GM12878 (cell line): ENCODE results near the gene PITPNC1. TPM values are rescaled to one million over a fixed set of nuclear protein-coding genes. Genes with fewer than 3 reads are reported as not detected.

ENCODE experiments used
- ATAC-seq: fragments of 200-7000 bp; cut with Tn5 transposase; 3 replicates; pipeline ENCODE4 v1.9.1; 2020; ENCODE audit warnings: mild to moderate bottlenecking, moderate library complexity
- BruUV-seq: library from RNA; stranded (reverse); fragments of 400-500 nt; replicated peaks from 2 replicates; lab custom pipeline; 2021; lab: Mats Ljungman, UMichigan
- CTCF ChIA-PET: fragments of 300-600 bp; sonication (Branson Sonifier 250); formaldehyde crosslinking; extraction: SDS; loops from one replicate; lab custom pipeline; 2021; ENCODE audit warnings: inconsistent platforms; lab: Yijun Ruan, JAX
- POLR2A ChIA-PET: fragments of 350-600 bp; formaldehyde crosslinking; extraction: SDS; loops from one replicate; lab custom pipeline; 2021; ENCODE audit warnings: inconsistent platforms; lab: Charles Lee
- RAD21 ChIA-PET: fragments of 300-600 bp; sonication (Branson Sonifier 250); formaldehyde crosslinking; loops from one replicate; lab custom pipeline; 2023; ENCODE audit warnings: antibody characterized with exemption; ENCODE audit not compliant: unreplicated experiment; lab: Charles Lee
- SMC1A ChIA-PET: fragments of 300-600 bp; sonication (Branson Sonifier 250); formaldehyde crosslinking; loops from one replicate; lab custom pipeline; 2023; ENCODE audit not compliant: unreplicated experiment, uncharacterized antibody; lab: Charles Lee
- DNase-seq: peaks from one replicate; pipeline ENCODE4 v3.0.0-alpha.2; 2011; ENCODE audit warnings: low read depth, low spot score
- FAIRE-seq: peaks from 3 replicates; lab custom pipeline; 2011; peaks lifted over from hg19 to GRCh38; lab: Jason Lieb, UNC
- H2AFZ ChIP-seq: 2 replicates; pipeline ENCODE4 v1.6.0; 2011; ENCODE audit warnings: low read depth, low read length, control low read depth; ENCODE audit not compliant: control insufficient read depth
- H3K27ac ChIP-seq: 2 replicates; pipeline ENCODE4 v1.5.1; 2011; ENCODE audit warnings: control low read depth; ENCODE audit not compliant: control insufficient read depth, insufficient read depth
- H3K27me3 ChIP-seq, 2 experiments: replicated peaks in 1 of 2; 2 replicates each; pipeline versions ENCODE4 v1.6.0 to v1.6.1; 2011; ENCODE audit warnings: low read length in 1 of 2; ENCODE audit not compliant: control insufficient read depth in 2 of 2, insufficient read depth in 2 of 2
- H3K36me3 ChIP-seq, 2 experiments: 2 replicates each; pipeline ENCODE4 v1.5.1; 2011; ENCODE audit warnings: low read length in 1 of 2; ENCODE audit not compliant: control insufficient read depth in 2 of 2, insufficient read depth in 2 of 2
- H3K4me1 ChIP-seq: 2 replicates; pipeline ENCODE4 v1.6.1; 2011; ENCODE audit warnings: mild to moderate bottlenecking, low read length, moderate library complexity, mixed read lengths; ENCODE audit not compliant: control insufficient read depth, insufficient read depth
- H3K4me2 ChIP-seq: 2 replicates; pipeline ENCODE4 v1.6.0; 2011; ENCODE audit warnings: control low read depth; ENCODE audit not compliant: control insufficient read depth, insufficient read depth
- H3K4me3 ChIP-seq: fragments of 200-600 bp; sonication (generic); 2 replicates; pipeline ENCODE4 v1.5.1; 2016
- H3K79me2 ChIP-seq: 2 replicates; pipeline ENCODE4 v1.6.0; 2011; ENCODE audit warnings: low read length; ENCODE audit not compliant: control insufficient read depth, insufficient read depth
- H3K9ac ChIP-seq: 2 replicates; pipeline ENCODE4 v1.8.0; 2011; ENCODE audit warnings: low read length, control low read depth, mixed read lengths; ENCODE audit not compliant: control insufficient read depth, insufficient read depth
- H3K9me3 ChIP-seq: replicated peaks from 3 replicates; pipeline ENCODE4 v1.5.1; 2011; ENCODE audit warnings: mild to moderate bottlenecking, low read length; ENCODE audit not compliant: control insufficient read depth, insufficient read depth
- H4K20me1 ChIP-seq: 2 replicates; pipeline ENCODE4 v1.6.0; 2011; ENCODE audit not compliant: control insufficient read depth, insufficient read depth
- ASH2L ChIP-seq: fragments of 300-600, 200-600 bp; sonication (generic); IDR thresholded peaks from 2 replicates; pipeline ENCODE4 v1.6.1; 2017; ENCODE audit warnings: low read depth, mild to moderate bottlenecking, borderline replicate concordance
- BCLAF1 ChIP-seq: fragments of 450-650 bp; IDR thresholded peaks from 2 replicates; pipeline ENCODE4 v1.6.1; 2017; ENCODE audit warnings: antibody characterized with exemption, mild to moderate bottlenecking, moderate library complexity
- CHD1 ChIP-seq: IDR thresholded peaks from 2 replicates; pipeline ENCODE4 v1.6.1; 2012; ENCODE audit warnings: low read depth, low read length, improper control_type of control experiment
- CHD2 ChIP-seq: IDR thresholded peaks from 2 replicates; pipeline ENCODE4 v1.6.1; 2011; ENCODE audit warnings: low read depth, low read length, improper control_type of control experiment, borderline replicate concordance
- FOXM1 ChIP-seq: IDR thresholded peaks from 2 replicates; pipeline ENCODE4 v1.6.1; 2012; ENCODE audit warnings: low read depth, mild to moderate bottlenecking, inconsistent platforms, low read length, moderate library complexity
- IRF3 ChIP-seq: fragments of 450-650 bp; IDR thresholded peaks from 2 replicates; pipeline ENCODE4 v1.6.1; 2014; ENCODE audit warnings: mild to moderate bottlenecking
- MAX ChIP-seq: IDR thresholded peaks from 2 replicates; pipeline ENCODE4 v1.6.1; 2012; ENCODE audit warnings: low read depth, low read length, improper control_type of control experiment
- PBX3 ChIP-seq: IDR thresholded peaks from 2 replicates; pipeline ENCODE4 v1.6.1; 2011; ENCODE audit warnings: mild to moderate bottlenecking, low read depth, low read length, moderate library complexity; ENCODE audit not compliant: insufficient replicate concordance
- PKNOX1 ChIP-seq: fragments of 450-650 bp; IDR thresholded peaks from 2 replicates; pipeline ENCODE4 v1.6.1; 2016; ENCODE audit warnings: mild to moderate bottlenecking
- POLR2AphosphoS2 ChIP-seq: IDR thresholded peaks from 2 replicates; pipeline ENCODE4 v1.6.1; 2011; ENCODE audit warnings: low read depth, mild to moderate bottlenecking, low read length, improper control_type of control experiment, moderate library complexity
- SP1 ChIP-seq: IDR thresholded peaks from one replicate; pipeline ENCODE4 v1.6.1; 2011; ENCODE audit warnings: low read depth, low read length
- TCF7 ChIP-seq: IDR thresholded peaks from 2 replicates; pipeline ENCODE4 v1.6.1; 2014; ENCODE audit warnings: antibody characterized with exemption, borderline replicate concordance
- ZZZ3 ChIP-seq: IDR thresholded peaks from 2 replicates; pipeline ENCODE4 v1.6.1; 2011; ENCODE audit warnings: low read depth; ENCODE audit not compliant: control insufficient read depth, insufficient read length
- WGBS: methylation state at CpG from one replicate; pipeline ENCODE4 v1.1.6; 2016; ENCODE audit warnings: low lambda C conversion rate; ENCODE audit not compliant: insufficient replicate concordance, insufficient coverage; ENCODE audit errors: missing lambda C conversion rate; 5-methylcytosine and 5-hydroxymethylcytosine counted together
- in situ Hi-C: fragments of 300-500 bp; cut with MboI; formaldehyde crosslinking; loops from 9 replicates; pipeline ENCODE4 v1.14.3; 2018; ENCODE audit warnings: mixed read lengths
- intact Hi-C: fragments of 100-400 bp; cut with micrococcal nuclease; formaldehyde crosslinking; loops from one replicate; pipeline ENCODE4 v1.14.2; 2022; ENCODE audit not compliant: unreplicated experiment
- polyA plus RNA-seq, 11 experiments: library from polyadenylated mRNA; depleted of rRNA in 4 of 11; unstranded in 6 of 11; stranded (reverse) in 5 of 11; fragments of >200 nt; fragmentation: Nextera tagmentation in 4 of 11; fragmentation: Illumina TruSeq in 1 of 11; extraction: Ambion mirVana in 4 of 11; extraction: Trizol in 1 of 11; gene quantifications; 1 replicate in 1 of 11; 2 replicates in 10 of 11; pipeline versions ENCODE4 v1.2.1 to v1.2.3, GENCODE V29; 2011 to 2016; ENCODE audit warnings: inconsistent platforms in 2 of 11, missing spikeins in 2 of 11, low read depth in 1 of 11
- total RNA-seq, 4 experiments: library from RNA; depleted of rRNA in 3 of 4; stranded (reverse); fragments of >200 nt in 3 of 4; fragmentation: Illumina TruSeq in 1 of 4; extraction: Trizol in 1 of 4; gene quantifications; 2 replicates each; pipeline versions ENCODE4 v1.2.1 to v1.2.3, GENCODE V29; 2013 to 2021

Gene PITPNC1
- total and polyA plus RNA-seq, 10 of the 15 experiments (the other 5 are each of a cell fraction or from before 2014, with no cell fraction given): 12.2 to 62.4 (median 47.3) TPM

GRCh38 chr17:67456889-67457288 is 79.8 kb downstream of the PITPNC1 start (continued):
- TF ChIP-seq MAX: no peak
- no peak for TF ChIP-seq PKNOX1
- no peak for TF ChIP-seq CHD1
- TF ChIP-seq ZZZ3: no peak
- no peak for TF ChIP-seq FOXM1
- TF ChIP-seq PBX3: no peak

- no peaks in the 10 kb centered on the region for H4K20me1 ChIP-seq
- ATAC-seq: no peak
- ChIA-PET POLR2A (no interaction called here), SMC1A (no interaction called here), RAD21 (no interaction called here), CTCF (interaction anchor here (0.6 to 0.9 kb wide), 2 partner anchors 54 to 78 kb away, joined by 3 read pairs; no protein-coding TSS in a partner anchor)
- FAIRE-seq: no peak
- no peaks in the 10 kb centered on the region for H3K27me3 ChIP-seq
- H3K4me1 ChIP-seq: peaks cover 19% of the 10 kb centered on the region
- H3K9ac ChIP-seq: no peak overlapping the region
- TF ChIP-seq POLR2AphosphoS2 (no peak), BCLAF1 (no peak), SP1 (no peak), TCF7 (no peak), CHD2 (no peak), IRF3 (no peak), ASH2L (no peak)
- peaks cover 26% of the 10 kb centered on the region for H3K79me2 ChIP-seq
- H3K36me3 ChIP-seq: peaks cover 0 to 1% of the 10 kb centered on the region in 2 experiments; a peak in 1 of 4 replicates
- intact Hi-C loops: no loop called here
- H3K4me2 ChIP-seq: no peak overlapping the region
- DNase-seq: no peak
- H2AFZ ChIP-seq: no peak overlapping the region
- in situ Hi-C loops: no loop called here
- H3K27ac ChIP-seq: no peak overlapping the region
- no peak overlapping the region for H3K4me3 ChIP-seq
- H3K9me3 ChIP-seq: peaks cover 9% of the 10 kb centered on the region; the same call in 2 of the 3 replicates
- 93% methylated on average over 2 of the region's 2 CpGs for WGBS
- no TSS peak for BruUV-seq
Measured at GRCh38 chr17:67458203-67458602, 81.1 kb downstream of the PITPNC1 start.
